ENCODE measurements around the gene CLK1. TPM values are rescaled to one million over a fixed set of nuclear protein-coding genes. Genes with fewer than 3 reads are reported as not detected.

The CLK1 gene
- total and polyA plus RNA-seq, 2 of the 13 experiments (the other 11 are each of a cell fraction or from before 2014, with no cell fraction given): 66.6 to 101 TPM

- TF ChIP-seq ZNF746 (CRISPR knock-in tag; IDR thresholded peaks at IDR 0.05) (no peak), MED8 (CRISPR knock-in tag; IDR thresholded peaks at IDR 0.05; ENCODE audit: insufficient replicate concordance) (no peak), ZNF614 (CRISPR knock-in tag; IDR thresholded peaks at IDR 0.05; ENCODE audit: borderline replicate concordance) (peak; percentile 85), POGK (CRISPR knock-in tag; conservative IDR thresholded peaks at IDR 0.05) (peak; percentile 82), TMF1 (CRISPR knock-in tag; IDR thresholded peaks at IDR 0.05; ENCODE audit: low read depth) (peak; percentile 90; the same call in 1 of the 2 replicates), ADNP (CRISPR knock-in tag; IDR thresholded peaks at IDR 0.05) (peak; percentile 85; the same call in 1 of the 2 replicates), ZNF850 (CRISPR knock-in tag; conservative IDR thresholded peaks at IDR 0.05) (no peak), ZBTB34 (CRISPR knock-in tag; IDR thresholded peaks at IDR 0.05) (0 out of 2 replicates have a peak, but pooled peaks have one; percentile 68), SNAPC4 (CRISPR knock-in tag; IDR thresholded peaks at IDR 0.05) (no peak), RARG (CRISPR knock-in tag; IDR thresholded peaks at IDR 0.05; ENCODE audit: low read depth) (no peak), TOE1 (CRISPR knock-in tag; IDR thresholded peaks at IDR 0.05) (peak; percentile 86; the same call in 1 of the 2 replicates), ZBTB14 (CRISPR knock-in tag; IDR thresholded peaks at IDR 0.05) (peak; percentile 33; the same call in 1 of the 2 replicates), THAP7 (CRISPR knock-in tag; IDR thresholded peaks at IDR 0.05) (peak; percentile 91), ZSCAN22 (CRISPR knock-in tag; IDR thresholded peaks at IDR 0.05) (no peak), ZNF709 (CRISPR knock-in tag; IDR thresholded peaks at IDR 0.05) (peak; percentile 75), RARA (CRISPR knock-in tag; IDR thresholded peaks at IDR 0.05) (peak; percentile 7; the same call in 1 of the 2 replicates), NFYB (CRISPR knock-in tag; IDR thresholded peaks at IDR 0.05) (peak; percentile 62), CBFB (CRISPR knock-in tag; IDR thresholded peaks at IDR 0.05) (peak; percentile 83)
Observed at GRCh38 chr2:200888704-200889625, 24.5 kb upstream of the CLK1 start, which contains the start of the genes NIF3L1 and PPIL3 (continued).
